ENCODE data around the gene RUFY1. TPM values are rescaled to one million over a fixed set of nuclear protein-coding genes. Genes with fewer than 3 reads are reported as not detected.

The RUFY1 gene
- total and polyA plus RNA-seq, 9 of the 15 experiments (the other 6 are each of a cell fraction or from before 2014, with no cell fraction given): 5.0 to 41.7 (median 29.6) TPM

DNA sequence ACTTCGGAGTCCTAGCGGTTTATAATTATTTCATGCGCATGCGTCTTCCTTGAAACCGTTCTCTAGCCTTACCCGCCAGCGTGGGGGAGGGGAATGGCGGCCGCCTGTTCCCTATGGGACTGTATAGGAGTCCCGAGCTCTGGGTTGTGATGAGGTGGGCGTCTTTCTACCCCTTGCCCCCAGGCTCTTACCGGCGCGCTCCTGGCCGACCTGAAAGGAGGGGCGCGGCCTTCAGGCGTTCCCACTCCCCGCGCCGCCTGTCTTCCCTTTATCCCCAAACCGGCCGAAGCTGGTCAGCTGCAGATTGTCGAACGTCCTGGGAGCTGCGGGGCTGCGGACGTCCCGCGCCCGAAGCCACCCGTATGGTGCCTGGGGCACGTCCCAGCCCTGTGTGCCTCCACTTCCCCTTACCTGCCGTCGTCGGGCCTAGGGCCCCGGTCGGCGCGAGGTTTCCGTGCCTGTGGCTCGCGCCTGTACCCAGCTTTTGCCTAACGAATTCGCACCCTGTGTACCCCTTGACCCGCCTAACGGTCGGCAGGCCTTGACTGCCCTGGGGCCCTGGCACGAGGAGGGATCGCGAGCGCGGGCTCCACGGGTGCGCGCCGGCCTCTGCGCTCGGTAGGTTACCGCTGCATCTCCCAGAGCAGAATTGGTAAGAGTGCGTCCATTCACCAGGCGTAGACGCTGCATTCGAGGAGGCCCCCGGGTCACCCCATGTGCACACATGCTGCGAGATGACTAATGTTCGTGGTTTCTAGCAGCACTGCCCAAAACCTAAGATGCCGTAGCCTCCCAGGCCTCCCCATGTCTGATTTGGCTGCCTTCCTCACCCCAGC is 73.8 kb downstream of the RUFY1 start (continued):
- TF ChIP-seq, protein P1, sequence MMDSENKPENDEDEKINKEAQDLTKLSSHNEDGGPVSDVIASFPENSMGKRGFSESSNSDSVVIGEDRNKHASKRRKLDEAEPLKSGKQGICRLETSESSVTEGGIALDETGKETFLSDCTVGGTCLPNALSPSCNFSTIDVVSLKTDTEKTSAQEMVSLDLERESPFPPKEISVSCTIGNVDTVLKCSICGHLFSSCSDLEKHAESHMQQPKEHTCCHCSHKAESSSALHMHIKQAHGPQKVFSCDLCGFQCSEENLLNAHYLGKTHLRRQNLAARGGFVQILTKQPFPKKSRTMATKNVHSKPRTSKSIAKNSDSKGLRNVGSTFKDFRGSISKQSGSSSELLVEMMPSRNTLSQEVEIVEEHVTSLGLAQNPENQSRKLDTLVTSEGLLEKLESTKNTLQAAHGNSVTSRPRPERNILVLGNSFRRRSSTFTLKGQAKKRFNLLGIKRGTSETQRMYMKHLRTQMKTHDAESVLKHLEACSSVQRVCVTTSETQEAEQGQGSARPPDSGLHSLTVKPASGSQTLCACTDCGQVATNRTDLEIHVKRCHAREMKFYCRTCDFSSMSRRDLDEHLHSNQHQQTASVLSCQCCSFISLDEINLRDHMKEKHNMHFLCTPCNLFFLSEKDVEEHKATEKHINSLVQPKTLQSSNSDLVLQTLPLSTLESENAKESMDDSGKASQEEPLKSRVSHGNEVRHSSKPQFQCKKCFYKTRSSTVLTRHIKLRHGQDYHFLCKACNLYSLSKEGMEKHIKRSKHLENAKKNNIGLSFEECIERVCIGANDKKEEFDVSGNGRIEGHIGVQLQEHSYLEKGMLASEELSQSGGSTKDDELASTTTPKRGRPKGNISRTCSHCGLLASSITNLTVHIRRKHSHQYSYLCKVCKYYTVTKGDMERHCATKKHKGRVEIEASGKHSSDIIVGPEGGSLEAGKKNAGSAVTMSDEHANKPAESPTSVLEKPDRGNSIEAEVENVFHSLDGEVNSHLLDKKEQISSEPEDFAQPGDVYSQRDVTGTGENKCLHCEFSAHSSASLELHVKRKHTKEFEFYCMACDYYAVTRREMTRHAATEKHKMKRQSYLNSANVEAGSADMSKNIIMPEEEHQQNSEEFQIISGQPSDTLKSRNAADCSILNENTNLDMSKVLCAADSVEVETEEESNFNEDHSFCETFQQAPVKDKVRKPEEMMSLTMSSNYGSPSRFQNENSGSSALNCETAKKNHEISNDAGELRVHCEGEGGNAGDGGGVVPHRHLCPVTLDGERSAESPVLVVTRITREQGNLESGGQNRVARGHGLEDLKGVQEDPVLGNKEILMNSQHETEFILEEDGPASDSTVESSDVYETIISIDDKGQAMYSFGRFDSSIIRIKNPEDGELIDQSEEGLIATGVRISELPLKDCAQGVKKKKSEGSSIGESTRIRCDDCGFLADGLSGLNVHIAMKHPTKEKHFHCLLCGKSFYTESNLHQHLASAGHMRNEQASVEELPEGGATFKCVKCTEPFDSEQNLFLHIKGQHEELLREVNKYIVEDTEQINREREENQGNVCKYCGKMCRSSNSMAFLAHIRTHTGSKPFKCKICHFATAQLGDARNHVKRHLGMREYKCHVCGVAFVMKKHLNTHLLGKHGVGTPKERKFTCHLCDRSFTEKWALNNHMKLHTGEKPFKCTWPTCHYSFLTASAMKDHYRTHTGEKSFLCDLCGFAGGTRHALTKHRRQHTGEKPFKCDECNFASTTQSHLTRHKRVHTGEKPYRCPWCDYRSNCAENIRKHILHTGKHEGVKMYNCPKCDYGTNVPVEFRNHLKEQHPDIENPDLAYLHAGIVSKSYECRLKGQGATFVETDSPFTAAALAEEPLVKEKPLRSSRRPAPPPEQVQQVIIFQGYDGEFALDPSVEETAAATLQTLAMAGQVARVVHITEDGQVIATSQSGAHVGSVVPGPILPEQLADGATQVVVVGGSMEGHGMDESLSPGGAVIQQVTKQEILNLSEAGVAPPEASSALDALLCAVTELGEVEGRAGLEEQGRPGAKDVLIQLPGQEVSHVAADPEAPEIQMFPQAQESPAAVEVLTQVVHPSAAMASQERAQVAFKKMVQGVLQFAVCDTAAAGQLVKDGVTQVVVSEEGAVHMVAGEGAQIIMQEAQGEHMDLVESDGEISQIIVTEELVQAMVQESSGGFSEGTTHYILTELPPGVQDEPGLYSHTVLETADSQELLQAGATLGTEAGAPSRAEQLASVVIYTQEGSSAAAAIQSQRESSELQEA (IDR thresholded peaks at IDR 0.05; ENCODE audit: low read depth): no peak
- TF ChIP-seq PTRF (tag; IDR thresholded peaks at IDR 0.05) (no peak), POLR2G (IDR thresholded peaks at IDR 0.05; ENCODE audit: low read depth, low read length) (peak; percentile 10; the same call in 1 of the 2 replicates), SRF (CRISPR knock-in tag; IDR thresholded peaks at IDR 0.05) (no peak; a peak in 1 of 4 replicates), KDM4B (IDR thresholded peaks at IDR 0.05; ENCODE audit: borderline replicate concordance in 2 of 2, low read depth in 1 of 2) (peak in 1 of 2 experiments; percentile 37; a peak in 1 of 4 replicates), ZNF764 (CRISPR knock-in tag; IDR thresholded peaks at IDR 0.05; ENCODE audit: low read depth) (no peak), ZNF431 (CRISPR knock-in tag; IDR thresholded peaks at IDR 0.05) (0 out of 2 replicates have a peak, but pooled peaks have one; percentile 57), STAG1 (CRISPR knock-in tag; IDR thresholded peaks at IDR 0.05; ENCODE audit: borderline replicate concordance) (no peak; the same call in 1 of the 2 replicates), ZNF263 (CRISPR knock-in tag; IDR thresholded peaks at IDR 0.05; ENCODE audit: borderline replicate concordance) (0 out of 2 replicates have a peak, but pooled peaks have one; percentile 40), CBFA2T3 (IDR thresholded peaks at IDR 0.05) (no peak), ATF4 (CRISPR knock-in tag; IDR thresholded peaks at IDR 0.05) (peak; percentile 34; the same call in 1 of the 2 replicates), POLR2A (conservative IDR thresholded peaks at IDR 0.05) (no peak; the same call in 1 of the 2 replicates), KLF1 (tag; IDR thresholded peaks at IDR 0.05) (no peak)
- TF ChIP-seq, protein P2, sequence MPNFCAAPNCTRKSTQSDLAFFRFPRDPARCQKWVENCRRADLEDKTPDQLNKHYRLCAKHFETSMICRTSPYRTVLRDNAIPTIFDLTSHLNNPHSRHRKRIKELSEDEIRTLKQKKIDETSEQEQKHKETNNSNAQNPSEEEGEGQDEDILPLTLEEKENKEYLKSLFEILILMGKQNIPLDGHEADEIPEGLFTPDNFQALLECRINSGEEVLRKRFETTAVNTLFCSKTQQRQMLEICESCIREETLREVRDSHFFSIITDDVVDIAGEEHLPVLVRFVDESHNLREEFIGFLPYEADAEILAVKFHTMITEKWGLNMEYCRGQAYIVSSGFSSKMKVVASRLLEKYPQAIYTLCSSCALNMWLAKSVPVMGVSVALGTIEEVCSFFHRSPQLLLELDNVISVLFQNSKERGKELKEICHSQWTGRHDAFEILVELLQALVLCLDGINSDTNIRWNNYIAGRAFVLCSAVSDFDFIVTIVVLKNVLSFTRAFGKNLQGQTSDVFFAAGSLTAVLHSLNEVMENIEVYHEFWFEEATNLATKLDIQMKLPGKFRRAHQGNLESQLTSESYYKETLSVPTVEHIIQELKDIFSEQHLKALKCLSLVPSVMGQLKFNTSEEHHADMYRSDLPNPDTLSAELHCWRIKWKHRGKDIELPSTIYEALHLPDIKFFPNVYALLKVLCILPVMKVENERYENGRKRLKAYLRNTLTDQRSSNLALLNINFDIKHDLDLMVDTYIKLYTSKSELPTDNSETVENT (CRISPR knock-in tag; IDR thresholded peaks at IDR 0.05): no peak
- TF ChIP-seq, protein P3, sequence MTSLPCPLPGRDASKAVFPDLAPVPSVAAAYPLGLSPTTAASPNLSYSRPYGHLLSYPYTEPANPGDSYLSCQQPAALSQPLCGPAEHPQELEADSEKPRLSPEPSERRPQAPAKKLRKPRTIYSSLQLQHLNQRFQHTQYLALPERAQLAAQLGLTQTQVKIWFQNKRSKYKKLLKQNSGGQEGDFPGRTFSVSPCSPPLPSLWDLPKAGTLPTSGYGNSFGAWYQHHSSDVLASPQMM (CRISPR knock-in tag; IDR thresholded peaks at IDR 0.05): no peak
